ENCODE measurements around the gene SGIP1.

Gene SGIP1

DNA sequence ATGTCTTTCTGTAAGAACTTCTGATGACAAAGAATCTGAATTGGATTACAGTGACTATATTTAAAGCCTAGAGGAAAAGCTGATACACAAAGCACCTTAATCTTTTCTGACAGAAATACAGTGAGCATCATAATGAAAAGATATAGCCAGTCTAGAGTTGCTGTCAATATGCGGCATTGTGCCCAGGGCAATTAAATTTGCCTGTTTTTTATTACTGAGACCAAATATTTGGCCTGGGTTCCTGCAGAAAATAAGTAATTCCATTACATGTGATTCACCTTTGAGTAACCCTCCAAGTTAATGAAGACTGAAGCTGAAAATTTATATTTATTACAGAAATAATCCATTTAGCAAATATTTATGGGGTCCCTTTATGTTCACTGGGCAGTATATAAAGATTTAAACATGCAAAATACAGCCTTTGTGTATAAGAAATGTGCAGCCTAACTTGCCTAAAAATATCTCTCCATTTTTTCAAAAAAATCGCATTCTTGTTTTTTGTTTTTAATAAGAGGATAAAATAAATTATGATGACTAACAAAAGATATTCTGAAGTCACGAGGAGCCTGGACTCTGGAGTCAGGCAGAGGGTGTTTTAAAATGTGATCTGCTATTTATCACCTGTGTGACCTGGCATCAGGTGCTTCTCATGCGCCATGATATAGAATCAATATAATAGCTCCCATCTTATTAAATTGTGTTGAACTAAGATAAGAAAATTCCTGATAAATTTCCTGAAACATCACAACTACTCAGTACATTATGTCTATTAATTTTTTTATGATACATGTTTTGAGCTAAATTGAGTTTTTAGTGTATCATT, 83.6 kb downstream of the SGIP1 start:
- Histone ChIP-seq H3K36me3 (ENCODE audit: insufficient read depth, low read depth, low read length) (no peaks in the 10 kb centered on the region), H3K27ac (ENCODE audit: low read length) (no peak overlapping the region), H3K9me3 (ENCODE audit: insufficient read depth, low read depth, low read length) (no peaks in the 10 kb centered on the region)

DNA sequence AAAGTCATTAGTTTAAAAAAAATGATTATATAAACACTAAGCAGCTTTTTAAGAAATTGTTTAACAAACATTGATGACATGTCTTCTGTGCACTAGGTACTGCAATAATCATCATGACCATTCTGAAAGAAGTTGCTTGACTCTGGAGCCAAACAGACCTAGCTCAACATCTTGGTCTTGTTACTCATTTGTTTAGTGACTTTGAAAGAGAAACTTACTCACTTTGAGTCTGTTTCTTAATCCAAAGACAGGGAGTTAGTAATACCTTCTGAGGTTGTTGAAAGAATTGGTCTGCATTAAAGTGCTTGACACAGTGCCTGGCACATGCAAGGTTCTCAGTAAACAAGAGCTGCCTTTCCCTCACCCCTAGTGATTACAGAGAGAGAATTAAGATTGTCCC, 84.4 kb downstream of the SGIP1 start:
- no peak overlapping the region for H3K27ac ChIP-seq (ENCODE audit: low read length)
- no peaks in the 10 kb centered on the region for H3K36me3 ChIP-seq (ENCODE audit: insufficient read depth, low read depth, low read length)
- no peaks in the 10 kb centered on the region for H3K9me3 ChIP-seq (ENCODE audit: insufficient read depth, low read depth, low read length)
- no peak overlapping the region for H3K9ac ChIP-seq (ENCODE audit: low read depth, low read length)
- no peaks in the 10 kb centered on the region for H3K27me3 ChIP-seq (ENCODE audit: insufficient read depth, low read length)
- H3K4me1 ChIP-seq (ENCODE audit: insufficient read depth, low read length): no peaks in the 10 kb centered on the region
- no peak overlapping the region for H3K4me3 ChIP-seq (ENCODE audit: low read length)

More for the DNA sequence above, 83.6 kb downstream of the SGIP1 start:
- Histone ChIP-seq H3K9ac (ENCODE audit: low read depth, low read length) (no peak overlapping the region), H3K27me3 (ENCODE audit: insufficient read depth, low read length) (no peaks in the 10 kb centered on the region), H3K4me3 (ENCODE audit: low read length) (no peak overlapping the region), H3K4me1 (ENCODE audit: insufficient read depth, low read length) (no peaks in the 10 kb centered on the region)

DNA sequence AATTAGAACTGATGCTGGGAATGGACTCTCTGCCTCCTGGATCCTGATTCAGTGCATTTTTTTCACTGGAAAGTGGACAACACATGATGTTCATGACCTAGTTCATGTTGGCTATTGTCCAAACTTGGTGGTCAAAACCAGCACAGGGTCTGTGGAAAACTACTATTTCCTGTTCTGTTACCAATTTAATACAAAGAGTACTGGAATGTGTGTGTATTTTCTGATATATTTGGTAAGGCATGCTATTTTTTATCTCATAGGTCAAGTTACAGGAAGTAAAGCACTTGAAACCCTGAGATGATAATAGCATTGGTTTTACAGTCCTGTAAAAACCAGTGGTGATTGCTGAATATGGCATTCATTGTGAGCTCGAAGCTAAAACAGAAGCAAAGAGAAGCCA, 89.9 kb downstream of the SGIP1 start:
- no peaks in the 10 kb centered on the region for H3K9me3 ChIP-seq (ENCODE audit: insufficient read depth, low read depth, low read length)
- no peak overlapping the region for H3K4me3 ChIP-seq (ENCODE audit: low read length)
- no peaks in the 10 kb centered on the region for H3K27me3 ChIP-seq (ENCODE audit: insufficient read depth, low read length)
- no peaks in the 10 kb centered on the region for H3K36me3 ChIP-seq (ENCODE audit: insufficient read depth, low read depth, low read length)
- no peaks in the 10 kb centered on the region for H3K4me1 ChIP-seq (ENCODE audit: insufficient read depth, low read length)
- no peak overlapping the region for H3K27ac ChIP-seq (ENCODE audit: low read length)
- no peak overlapping the region for H3K9ac ChIP-seq (ENCODE audit: low read depth, low read length)

DNA sequence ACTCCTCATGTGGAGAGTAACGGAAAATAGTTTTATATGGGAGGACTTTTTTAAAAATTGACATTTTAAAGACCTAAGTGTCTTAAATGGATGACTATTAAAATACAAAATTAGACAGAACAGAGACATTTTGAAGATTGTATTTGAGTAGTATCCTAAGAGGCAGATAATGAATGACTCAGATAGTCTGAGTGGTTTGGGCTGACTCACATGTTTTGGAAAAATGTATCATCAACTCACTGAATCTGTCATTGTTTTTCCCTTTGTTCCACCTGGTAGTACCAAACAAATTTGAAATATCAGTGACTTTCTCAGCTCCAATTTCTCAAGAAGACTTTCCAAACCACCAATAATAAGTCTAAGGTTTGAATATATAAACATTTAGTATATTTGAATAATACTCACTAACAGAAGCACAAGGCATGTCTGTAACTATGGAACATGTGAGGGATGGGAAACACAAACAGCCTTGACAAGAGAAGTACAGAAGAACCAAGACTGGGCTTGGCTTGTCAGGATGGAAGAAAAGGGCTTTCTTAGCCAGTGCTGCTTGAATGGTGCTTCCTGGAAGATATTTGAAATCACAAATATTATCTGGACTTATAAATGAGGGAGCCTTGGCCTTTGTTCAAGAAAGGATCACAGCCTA, 90.6 kb downstream of the SGIP1 start:
- Histone ChIP-seq H3K27ac (ENCODE audit: low read length) (no peak overlapping the region), H3K4me3 (ENCODE audit: low read length) (no peak overlapping the region), H3K36me3 (ENCODE audit: insufficient read depth, low read depth, low read length) (no peaks in the 10 kb centered on the region), H3K4me1 (ENCODE audit: insufficient read depth, low read length) (no peaks in the 10 kb centered on the region), H3K9me3 (ENCODE audit: insufficient read depth, low read depth, low read length) (no peaks in the 10 kb centered on the region), H3K27me3 (ENCODE audit: insufficient read depth, low read length) (no peaks in the 10 kb centered on the region), H3K9ac (ENCODE audit: low read depth, low read length) (no peak overlapping the region)

DNA sequence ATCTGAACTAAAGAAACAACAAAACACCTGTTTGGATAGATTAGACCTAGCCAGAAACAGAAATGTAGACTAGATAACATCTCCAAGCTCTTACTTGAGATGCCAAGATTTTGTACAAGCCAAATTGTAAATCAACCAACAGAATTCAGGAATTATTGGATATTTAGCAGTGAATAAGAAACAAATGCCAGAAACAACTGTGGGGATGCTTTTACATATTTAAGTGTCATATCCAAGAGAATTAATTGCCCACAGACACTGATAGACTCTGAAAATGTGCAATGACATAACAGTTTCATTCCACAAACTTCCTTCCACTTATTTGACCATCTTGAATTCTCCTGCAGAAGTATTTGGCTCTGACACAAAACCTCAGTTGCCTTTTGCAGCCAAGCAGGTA, 92.3 kb downstream of the SGIP1 start:
- no peak overlapping the region for H3K9ac ChIP-seq (ENCODE audit: low read depth, low read length)
- H3K4me1 ChIP-seq (ENCODE audit: insufficient read depth, low read length): no peaks in the 10 kb centered on the region
- no peak overlapping the region for H3K27ac ChIP-seq (ENCODE audit: low read length)
- no peaks in the 10 kb centered on the region for H3K36me3 ChIP-seq (ENCODE audit: insufficient read depth, low read depth, low read length)
- H3K9me3 ChIP-seq (ENCODE audit: insufficient read depth, low read depth, low read length): no peaks in the 10 kb centered on the region
- H3K4me3 ChIP-seq (ENCODE audit: low read length): no peak overlapping the region
- no peaks in the 10 kb centered on the region for H3K27me3 ChIP-seq (ENCODE audit: insufficient read depth, low read length)

DNA sequence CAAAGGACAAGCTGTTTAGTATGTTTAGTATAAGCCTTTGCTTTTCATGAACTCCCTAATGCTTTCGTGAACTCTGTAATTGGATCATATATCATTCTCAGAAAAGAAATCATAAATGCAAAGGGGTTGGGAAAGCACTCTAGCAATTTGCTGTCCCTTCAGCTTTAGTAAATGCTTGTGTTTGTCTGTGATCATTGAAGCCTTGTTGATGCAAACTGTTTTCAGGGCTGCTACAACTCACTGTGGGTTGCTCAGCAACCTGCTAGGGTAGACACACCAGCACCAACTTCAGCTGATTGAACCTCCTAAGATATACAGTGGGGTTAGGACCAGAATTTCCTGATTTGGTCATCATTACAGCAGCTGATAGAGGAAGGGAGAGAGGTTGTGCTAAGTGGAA, 95.0 kb downstream of the SGIP1 start:
- H3K9ac ChIP-seq (ENCODE audit: low read depth, low read length): no peak overlapping the region
- no peaks in the 10 kb centered on the region for H3K9me3 ChIP-seq (ENCODE audit: insufficient read depth, low read depth, low read length)
- H3K36me3 ChIP-seq (ENCODE audit: insufficient read depth, low read depth, low read length): no peaks in the 10 kb centered on the region
- H3K4me1 ChIP-seq (ENCODE audit: insufficient read depth, low read length): no peaks in the 10 kb centered on the region
- H3K4me3 ChIP-seq (ENCODE audit: low read length): no peak overlapping the region
- no peaks in the 10 kb centered on the region for H3K27me3 ChIP-seq (ENCODE audit: insufficient read depth, low read length)
- H3K27ac ChIP-seq (ENCODE audit: low read length): no peak overlapping the region

DNA sequence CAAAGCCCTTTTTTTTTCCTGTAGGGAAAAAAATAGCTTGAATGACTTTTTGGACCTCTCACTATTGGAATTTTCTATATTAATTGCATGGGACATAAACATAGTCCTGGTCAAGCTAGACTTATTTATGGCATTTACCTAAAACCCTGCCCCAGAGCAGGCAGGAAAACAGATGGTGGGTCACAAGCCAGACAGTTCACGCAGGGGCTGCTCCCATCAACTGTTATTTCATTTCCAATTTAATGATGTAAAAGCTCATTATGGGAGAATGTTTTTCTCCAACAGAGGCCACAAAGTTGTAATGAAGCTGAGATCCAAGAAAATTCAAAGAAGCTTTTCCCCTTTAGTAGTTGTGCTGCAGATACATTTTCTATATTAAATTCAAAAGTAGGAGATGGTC, 99.2 kb downstream of the SGIP1 start:
- Histone ChIP-seq H3K9me3 (ENCODE audit: insufficient read depth, low read depth, low read length) (no peaks in the 10 kb centered on the region), H3K27ac (ENCODE audit: low read length) (no peak overlapping the region), H3K36me3 (ENCODE audit: insufficient read depth, low read depth, low read length) (no peaks in the 10 kb centered on the region), H3K9ac (ENCODE audit: low read depth, low read length) (no peak overlapping the region), H3K4me3 (ENCODE audit: low read length) (no peak overlapping the region), H3K27me3 (ENCODE audit: insufficient read depth, low read length) (no peaks in the 10 kb centered on the region), H3K4me1 (ENCODE audit: insufficient read depth, low read length) (0 out of 2 replicates have a peak, but pooled peaks cover 3% of the 10 kb centered on the region)

DNA sequence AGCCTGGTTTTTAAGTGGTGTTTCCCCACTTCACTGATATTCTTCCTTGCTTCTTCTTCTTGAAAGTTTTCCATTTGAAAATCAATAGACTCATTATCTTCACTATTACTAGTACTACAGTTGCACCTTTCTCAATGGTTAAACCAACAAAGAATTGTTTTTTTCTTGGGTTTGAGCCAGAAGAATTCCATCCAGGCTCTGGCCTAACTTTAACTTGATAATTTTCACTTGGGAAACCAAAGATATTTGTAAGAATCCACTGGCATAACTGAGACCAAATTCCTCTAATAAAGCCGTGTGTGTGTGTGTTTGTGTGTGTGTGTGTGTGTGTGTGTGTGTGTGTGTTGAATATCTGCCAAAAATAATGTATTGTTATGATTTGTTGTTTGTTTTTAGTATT, 103.2 kb downstream of the SGIP1 start:
- Histone ChIP-seq H3K36me3 (ENCODE audit: insufficient read depth, low read depth, low read length) (no peaks in the 10 kb centered on the region), H3K4me3 (ENCODE audit: low read length) (no peak overlapping the region), H3K27me3 (ENCODE audit: insufficient read depth, low read length) (no peaks in the 10 kb centered on the region), H3K27ac (ENCODE audit: low read length) (no peak overlapping the region), H3K4me1 (ENCODE audit: insufficient read depth, low read length) (0 out of 2 replicates have a peak, but pooled peaks cover 6% of the 10 kb centered on the region), H3K9ac (ENCODE audit: low read depth, low read length) (no peak overlapping the region), H3K9me3 (ENCODE audit: insufficient read depth, low read depth, low read length) (no peaks in the 10 kb centered on the region)

DNA sequence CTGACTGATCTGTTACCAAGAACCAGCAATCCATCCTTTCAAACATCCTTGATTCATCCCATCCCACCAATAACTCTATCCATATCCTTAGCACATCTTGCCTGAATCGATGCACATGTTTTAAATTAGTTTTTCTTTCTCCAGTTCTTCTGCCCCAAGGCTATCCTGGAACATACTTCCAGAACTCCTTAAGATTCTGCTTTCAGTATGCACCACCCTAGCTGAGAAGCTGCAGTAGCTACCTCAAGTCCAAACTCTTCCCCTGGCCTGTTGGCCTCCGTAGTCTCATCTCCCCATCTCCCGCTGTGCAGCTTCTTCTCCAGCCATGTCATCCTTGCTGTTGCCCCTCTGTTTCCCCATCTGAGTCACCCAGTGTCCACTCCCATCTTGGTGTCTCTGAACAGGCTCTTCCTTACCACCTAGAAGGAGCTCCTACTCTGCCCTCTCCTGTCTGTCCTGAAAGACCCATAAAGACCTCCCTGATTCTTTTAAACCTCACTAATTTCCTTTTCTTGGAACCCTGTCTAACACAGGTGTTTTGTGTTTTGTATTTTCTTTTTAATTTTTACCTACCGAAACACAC, 108.0 kb downstream of the SGIP1 start:
- no peaks in the 10 kb centered on the region for H3K27me3 ChIP-seq (ENCODE audit: insufficient read depth, low read length)
- H3K9me3 ChIP-seq (ENCODE audit: insufficient read depth, low read depth, low read length): no peaks in the 10 kb centered on the region
- no peak overlapping the region for H3K9ac ChIP-seq (ENCODE audit: low read depth, low read length)
- no peak overlapping the region for H3K4me3 ChIP-seq (ENCODE audit: low read length)
- no peaks in the 10 kb centered on the region for H3K36me3 ChIP-seq (ENCODE audit: insufficient read depth, low read depth, low read length)
- H3K27ac ChIP-seq (ENCODE audit: low read length): no peak overlapping the region
- H3K4me1 ChIP-seq (ENCODE audit: insufficient read depth, low read length): 0 out of 2 replicates have a peak, but pooled peaks cover 6% of the 10 kb centered on the region

DNA sequence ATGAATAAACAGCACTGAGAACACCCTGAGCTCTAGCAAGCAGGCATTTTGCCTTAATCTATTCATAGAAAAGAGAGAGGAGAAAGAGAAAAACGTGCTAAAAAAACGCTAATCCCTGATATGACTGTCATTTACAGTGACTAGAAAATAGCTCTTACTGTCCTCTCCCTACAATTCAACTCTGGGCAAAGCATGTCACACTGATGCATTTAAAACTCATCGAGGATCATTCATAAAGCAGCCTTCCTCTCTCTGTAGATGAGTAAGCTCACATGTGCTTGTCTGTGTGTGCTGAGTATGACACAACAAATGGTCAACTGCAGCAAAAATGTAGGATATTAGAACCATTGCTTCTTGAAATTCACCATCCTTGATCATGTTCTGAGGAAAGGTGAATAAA, 109.0 kb downstream of the SGIP1 start:
- H3K27ac ChIP-seq (ENCODE audit: low read length): no peak overlapping the region
- no peaks in the 10 kb centered on the region for H3K27me3 ChIP-seq (ENCODE audit: insufficient read depth, low read length)
- H3K9me3 ChIP-seq (ENCODE audit: insufficient read depth, low read depth, low read length): no peaks in the 10 kb centered on the region
- no peak overlapping the region for H3K4me3 ChIP-seq (ENCODE audit: low read length)
- no peaks in the 10 kb centered on the region for H3K36me3 ChIP-seq (ENCODE audit: insufficient read depth, low read depth, low read length)
- 0 out of 2 replicates have a peak, but pooled peaks cover 5% of the 10 kb centered on the region for H3K4me1 ChIP-seq (ENCODE audit: insufficient read depth, low read length)
- no peak overlapping the region for H3K9ac ChIP-seq (ENCODE audit: low read depth, low read length)

DNA sequence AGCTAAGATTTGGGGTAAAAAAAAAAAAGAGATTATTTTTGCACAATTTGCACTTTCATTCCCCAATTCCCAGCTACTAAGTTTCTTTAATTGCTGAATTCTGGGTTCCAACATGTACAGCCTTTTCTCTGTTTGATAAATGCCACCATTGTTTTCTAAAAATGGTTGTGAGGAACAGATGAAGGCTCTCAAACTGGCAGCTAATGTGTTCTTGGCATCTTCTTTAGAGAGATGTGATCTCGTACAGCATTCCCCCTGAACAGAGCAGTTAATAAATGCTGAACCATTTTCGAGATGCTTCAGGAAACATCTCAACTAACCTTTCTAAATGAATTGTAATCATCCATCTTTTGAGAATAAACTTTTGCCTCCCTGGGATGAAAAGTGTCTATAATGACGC, 110.4 kb downstream of the SGIP1 start:
- Histone ChIP-seq H3K9ac (ENCODE audit: low read depth, low read length) (no peak overlapping the region), H3K27me3 (ENCODE audit: insufficient read depth, low read length) (no peaks in the 10 kb centered on the region), H3K27ac (ENCODE audit: low read length) (no peak overlapping the region), H3K4me3 (ENCODE audit: low read length) (no peak overlapping the region), H3K4me1 (ENCODE audit: insufficient read depth, low read length) (0 out of 2 replicates have a peak, but pooled peaks cover 5% of the 10 kb centered on the region), H3K9me3 (ENCODE audit: insufficient read depth, low read depth, low read length) (no peaks in the 10 kb centered on the region), H3K36me3 (ENCODE audit: insufficient read depth, low read depth, low read length) (no peaks in the 10 kb centered on the region)
